ENCODE data around the gene MYH9. TPM values are rescaled to one million over a fixed set of nuclear protein-coding genes. Genes with fewer than 3 reads are reported as not detected.

Gene MYH9
- total RNA-seq, 1 experiment from 2014 or later = 258 TPM

GRCh38 chr22:36332623-36333332, 55.0 kb downstream of the MYH9 start:
- Histone ChIP-seq H3K9me3 (ENCODE audit: control insufficient read depth in 1 of 2, insufficient read depth in 1 of 2, low read depth in 1 of 2, low read length in 2 of 2) (no peaks in the 10 kb centered on the region), H3K27me3 (ENCODE audit: insufficient read depth, low read length) (no peaks in the 10 kb centered on the region), H3K4me2 (ENCODE audit: low read length) (peak overlapping the region; percentile 67), H3K9ac (ENCODE audit: low read length) (peak overlapping the region; percentile 60), H3K36me3 (ENCODE audit: control insufficient read depth in 1 of 2, insufficient read depth in 2 of 2, low read length in 2 of 2) (peaks cover 17 to 34% of the 10 kb centered on the region in 2 experiments; a peak in 3 of 4 replicates), H2AFZ (ENCODE audit: low read depth, low read length, poor library complexity, severe bottlenecking) (no peak overlapping the region), H3K4me3 (replicated peaks in 1 of 2; ENCODE audit: low read depth in 1 of 2, low read length in 2 of 2) (peak overlapping the region in 1 of 2 experiments; percentile 7; a peak in 2 of 4 replicates), H3K27ac (ENCODE audit: low read depth, low read length) (peak overlapping the region; percentile 87), H3K9me2 (ENCODE audit: insufficient read depth) (no peaks in the 10 kb centered on the region), H4K20me1 (ENCODE audit: insufficient read depth) (no peaks in the 10 kb centered on the region), H3K4me1 (ENCODE audit: control insufficient read depth in 1 of 2, insufficient read depth in 2 of 2, low read length in 2 of 2) (peaks cover 64 to 94% of the 10 kb centered on the region in 2 experiments), H3K79me2 (ENCODE audit: insufficient read depth, low read length) (peaks cover 100% of the 10 kb centered on the region)
- DNase-seq (ENCODE audit: low read depth, low spot score) (no peak), ATAC-seq (0 out of 2 replicates have a peak, but pooled peaks have one; percentile 5)
- RAD21 ChIA-PET (ENCODE audit: low non-redundant PET in 1 of 2, low total read pairs in 2 of 2, uncharacterized antibody in 2 of 2, unreplicated experiment in 2 of 2) = no interaction called here
- TF ChIP-seq REST (IDR thresholded peaks at IDR 0.05; ENCODE audit: low read depth) = no peak
- TF ChIP-seq MAX (IDR thresholded peaks at IDR 0.05) = peak; percentile 68
- TF ChIP-seq CTCF (IDR thresholded peaks at IDR 0.05 in 2 of 3, conservative IDR thresholded peaks at IDR 0.05 in 1 of 3; ENCODE audit: borderline replicate concordance in 1 of 3, insufficient read depth in 1 of 3, low read depth in 2 of 3, low read length in 2 of 3) = no peak
- intact Hi-C loops (cut with micrococcal nuclease) = loop anchor here (5.0 kb wide), 1 partner anchor 55 kb away; the partner anchor contains the start of gene MYH9
- POLR2A ChIA-PET = interaction anchor here (0.6 to 2.2 kb wide), 6 partner anchors 11 to 443 kb away, joined by 3 to 7 read pairs (median 3); partner anchors contain the start of genes IFT27 and MYH9
- no TSS peak for BruUV-seq (replicated peaks)
- CTCF ChIA-PET = interaction anchor here (1.1 kb wide), 1 partner anchor 32 kb away, joined by 3 read pairs; no protein-coding TSS in a partner anchor

Measured in HCT116 (cell line).